Thoracic aorta (tissue), 2 donors: ENCODE measurements around the gene APELA. TPM values are rescaled to one million over a fixed set of nuclear protein-coding genes. Genes with fewer than 3 reads are reported as not detected.

ENCODE experiments used
- ATAC-seq: fragments of 150-250 bp; one replicate; pipeline ENCODE4 v1.8.0; 2017; ENCODE audit warnings: low read depth; ENCODE audit not compliant: insufficient number of reproducible peaks, low FRiP score
- DNase-seq: peaks from one replicate; pipeline ENCODE4 v3.0.0-alpha.2; 2020; ENCODE audit warnings: low spot score
- H3K27ac ChIP-seq, 2 donors: fragments of 200-600 bp; sonication (generic); 1 replicate in 1 of 2; 2 replicates in 1 of 2; pipeline ENCODE4 v1.5.1; 2016; ENCODE audit warnings: mild to moderate bottlenecking in 2 of 2, moderate library complexity in 2 of 2
- H3K27me3 ChIP-seq: fragments of 200-600 bp; sonication (generic); replicated peaks from 2 replicates; pipeline ENCODE4 v1.6.0; 2016; ENCODE audit warnings: mild to moderate bottlenecking; ENCODE audit not compliant: insufficient read depth
- H3K36me3 ChIP-seq: fragments of 200-600 bp; sonication (generic); one replicate; pipeline ENCODE4 v1.5.1; 2016
- H3K4me1 ChIP-seq, 2 donors: fragments of 200-600 bp; sonication (generic); 1 replicate in 1 of 2; 2 replicates in 1 of 2; pipeline versions ENCODE4 v1.5.1 to v1.6.0; 2016; ENCODE audit warnings: low read depth in 2 of 2, mild to moderate bottlenecking in 1 of 2; ENCODE audit not compliant: control insufficient read depth in 1 of 2
- H3K4me3 ChIP-seq: fragments of 200-600 bp; sonication (generic); 2 replicates; pipeline ENCODE4 v1.5.1; 2016; ENCODE audit warnings: mild to moderate bottlenecking
- H3K9me3 ChIP-seq: fragments of 200-600 bp; sonication (generic); 2 replicates; pipeline ENCODE4 v1.5.1; 2016
- total RNA-seq, 2 donors: library from RNA; depleted of rRNA; stranded (reverse); fragments of >200 nt; gene quantifications; one replicate each; pipeline versions ENCODE4 v1.1.0 to v1.2.3, GENCODE V29; 2016
- TF ChIP-seq, protein P1 (sequence below): fragments of 200-600 bp; sonication (generic); IDR thresholded peaks from one replicate; pipeline ENCODE4 v1.5.1; 2019; ENCODE audit warnings: antibody characterized with exemption

APELA gene
- total RNA-seq, 2 donors from 2014 or later: not detected

GRCh38 chr4:164945146-164945545 is 68.2 kb downstream of the APELA start:
- TF ChIP-seq, protein P1, sequence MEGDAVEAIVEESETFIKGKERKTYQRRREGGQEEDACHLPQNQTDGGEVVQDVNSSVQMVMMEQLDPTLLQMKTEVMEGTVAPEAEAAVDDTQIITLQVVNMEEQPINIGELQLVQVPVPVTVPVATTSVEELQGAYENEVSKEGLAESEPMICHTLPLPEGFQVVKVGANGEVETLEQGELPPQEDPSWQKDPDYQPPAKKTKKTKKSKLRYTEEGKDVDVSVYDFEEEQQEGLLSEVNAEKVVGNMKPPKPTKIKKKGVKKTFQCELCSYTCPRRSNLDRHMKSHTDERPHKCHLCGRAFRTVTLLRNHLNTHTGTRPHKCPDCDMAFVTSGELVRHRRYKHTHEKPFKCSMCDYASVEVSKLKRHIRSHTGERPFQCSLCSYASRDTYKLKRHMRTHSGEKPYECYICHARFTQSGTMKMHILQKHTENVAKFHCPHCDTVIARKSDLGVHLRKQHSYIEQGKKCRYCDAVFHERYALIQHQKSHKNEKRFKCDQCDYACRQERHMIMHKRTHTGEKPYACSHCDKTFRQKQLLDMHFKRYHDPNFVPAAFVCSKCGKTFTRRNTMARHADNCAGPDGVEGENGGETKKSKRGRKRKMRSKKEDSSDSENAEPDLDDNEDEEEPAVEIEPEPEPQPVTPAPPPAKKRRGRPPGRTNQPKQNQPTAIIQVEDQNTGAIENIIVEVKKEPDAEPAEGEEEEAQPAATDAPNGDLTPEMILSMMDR: no peak
- no peaks in the 10 kb centered on the region for H3K9me3 ChIP-seq
- DNase-seq (no peak), ATAC-seq (no peak)
- no peak overlapping the region for H3K27ac ChIP-seq
- H3K27me3 ChIP-seq: no peaks in the 10 kb centered on the region
- no peaks in the 10 kb centered on the region for H3K4me1 ChIP-seq
- no peaks in the 10 kb centered on the region for H3K36me3 ChIP-seq
- no peak overlapping the region for H3K4me3 ChIP-seq

DNA sequence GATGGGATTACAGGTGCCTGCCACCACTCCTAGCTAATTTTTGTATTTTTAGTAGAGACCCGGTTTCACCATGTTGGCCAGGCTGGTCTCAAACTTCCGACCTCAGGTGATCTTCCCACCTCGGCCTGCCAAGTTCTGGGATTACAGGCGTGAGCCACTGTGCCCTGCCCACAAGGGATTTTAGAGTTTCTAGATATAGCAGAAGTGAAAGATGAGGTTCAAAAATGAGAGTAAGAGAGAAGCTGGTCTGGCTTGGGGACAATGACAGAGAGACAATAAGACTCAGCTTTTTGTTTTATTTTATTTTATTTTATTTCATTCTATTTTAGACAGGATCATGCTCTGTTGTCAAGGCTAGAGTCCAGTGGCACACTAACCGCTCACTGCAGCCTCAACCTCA is 69.8 kb downstream of the APELA start:
- Histone ChIP-seq H3K4me1 (no peaks in the 10 kb centered on the region), H3K27ac (no peak overlapping the region), H3K27me3 (no peaks in the 10 kb centered on the region), H3K4me3 (no peak overlapping the region), H3K36me3 (no peaks in the 10 kb centered on the region), H3K9me3 (no peaks in the 10 kb centered on the region)
- DNase-seq (no peak), ATAC-seq (no peak)
- TF ChIP-seq, protein P1: no peak

Other genes with a start within 250 kb of the APELA start
- gene SMIM31, start 123.0 kb upstream of the APELA start, total RNA-seq: not detected
- under 1 TPM in 1 of 2 donors, not detected in 1; 0.95 TPM for gene TRIM61, start 100.5 kb downstream of the APELA start, total RNA-seq
- not detected for gene TRIM60, start 154.8 kb downstream of the APELA start, total RNA-seq
- not detected for gene TRIM75, start 176.7 kb downstream of the APELA start, total RNA-seq
- gene TMEM192, start 235.7 kb downstream of the APELA start, total RNA-seq: 10 to 100 TPM in 1 of 2 donors, 1 to 10 TPM in 1; 4.7 to 18.6 TPM